ENCODE measurements around the gene BMI1.

Gene BMI1

DNA sequence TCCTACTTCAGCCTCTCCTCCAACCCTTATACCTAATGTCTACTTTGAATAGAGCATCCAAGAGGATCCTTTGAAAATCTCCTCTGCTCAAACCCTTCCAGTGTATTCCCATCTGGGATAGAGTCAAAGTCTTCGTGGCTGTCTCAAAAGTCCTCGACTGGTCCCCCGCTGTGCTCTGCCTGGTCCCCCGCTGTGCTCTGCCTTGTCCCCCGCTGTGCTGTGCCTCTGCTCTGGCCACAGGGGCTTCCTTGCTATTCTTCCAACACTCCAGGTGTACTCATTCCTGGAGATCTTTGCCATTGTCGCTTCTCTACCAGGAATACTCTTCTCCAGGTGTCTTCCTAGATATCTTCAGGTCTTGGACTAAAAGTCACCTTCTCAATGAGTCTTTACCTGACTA is 40.8 kb upstream of the BMI1 start:
- no peak overlapping the region for H3K27ac ChIP-seq (ENCODE audit: low read depth, low read length)
- H2AFZ ChIP-seq (ENCODE audit: low read depth, low read length, severe bottlenecking) = no peak overlapping the region
- no peaks in the 10 kb centered on the region for H4K20me1 ChIP-seq (ENCODE audit: low read depth, low read length)
- no peaks in the 10 kb centered on the region for H3F3A ChIP-seq (ENCODE audit: insufficient read depth)
- no peaks in the 10 kb centered on the region for H3K27me3 ChIP-seq (ENCODE audit: low read length)
- no peak overlapping the region for H3K4me2 ChIP-seq (ENCODE audit: low read depth, low read length, poor library complexity, severe bottlenecking)
- H3K9me2 ChIP-seq (replicated peaks; ENCODE audit: insufficient read depth, low read length) = no peaks in the 10 kb centered on the region
- no peak for TF ChIP-seq EZH2phosphoT487 (conservative IDR thresholded peaks at IDR 0.05; ENCODE audit: low read length)
- TF ChIP-seq, protein P1, sequence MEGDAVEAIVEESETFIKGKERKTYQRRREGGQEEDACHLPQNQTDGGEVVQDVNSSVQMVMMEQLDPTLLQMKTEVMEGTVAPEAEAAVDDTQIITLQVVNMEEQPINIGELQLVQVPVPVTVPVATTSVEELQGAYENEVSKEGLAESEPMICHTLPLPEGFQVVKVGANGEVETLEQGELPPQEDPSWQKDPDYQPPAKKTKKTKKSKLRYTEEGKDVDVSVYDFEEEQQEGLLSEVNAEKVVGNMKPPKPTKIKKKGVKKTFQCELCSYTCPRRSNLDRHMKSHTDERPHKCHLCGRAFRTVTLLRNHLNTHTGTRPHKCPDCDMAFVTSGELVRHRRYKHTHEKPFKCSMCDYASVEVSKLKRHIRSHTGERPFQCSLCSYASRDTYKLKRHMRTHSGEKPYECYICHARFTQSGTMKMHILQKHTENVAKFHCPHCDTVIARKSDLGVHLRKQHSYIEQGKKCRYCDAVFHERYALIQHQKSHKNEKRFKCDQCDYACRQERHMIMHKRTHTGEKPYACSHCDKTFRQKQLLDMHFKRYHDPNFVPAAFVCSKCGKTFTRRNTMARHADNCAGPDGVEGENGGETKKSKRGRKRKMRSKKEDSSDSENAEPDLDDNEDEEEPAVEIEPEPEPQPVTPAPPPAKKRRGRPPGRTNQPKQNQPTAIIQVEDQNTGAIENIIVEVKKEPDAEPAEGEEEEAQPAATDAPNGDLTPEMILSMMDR (IDR thresholded peaks at IDR 0.05; ENCODE audit: insufficient read depth, low read length, poor library complexity, severe bottlenecking) = no peak
- no peaks in the 10 kb centered on the region for H3K36me3 ChIP-seq (ENCODE audit: low read length)
- no peak overlapping the region for H3K9ac ChIP-seq (ENCODE audit: low read length)
- H3K4me3 ChIP-seq (ENCODE audit: insufficient read depth, low read length, poor library complexity, severe bottlenecking) = no peak overlapping the region
- H3K9me3 ChIP-seq (ENCODE audit: insufficient read depth, low read length) = no peaks in the 10 kb centered on the region
- no peaks in the 10 kb centered on the region for H3K79me2 ChIP-seq (ENCODE audit: insufficient read depth, low read length)

DNA sequence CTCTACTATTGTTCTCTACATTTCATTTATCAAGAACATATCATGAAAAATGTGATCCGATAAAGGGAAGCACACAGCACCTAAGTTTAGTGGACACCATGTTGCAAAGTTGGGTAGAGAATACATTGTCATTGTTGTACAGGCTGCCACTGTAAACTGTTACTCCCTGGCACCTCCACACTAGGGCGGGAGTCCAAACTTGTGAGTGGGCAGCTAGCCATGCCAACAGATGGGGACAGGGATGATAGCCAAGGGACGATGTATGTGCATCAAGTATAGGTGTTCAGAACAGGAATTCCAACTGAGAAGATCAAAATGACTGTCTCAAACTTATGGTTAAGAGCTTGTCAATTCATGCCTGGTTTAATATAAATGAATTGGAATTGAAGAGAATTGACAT is 35.8 kb upstream of the BMI1 start:
- Histone ChIP-seq H3K9me3 (ENCODE audit: insufficient read depth, low read length) (no peaks in the 10 kb centered on the region), H3K79me2 (ENCODE audit: insufficient read depth, low read length) (no peaks in the 10 kb centered on the region), H3K9ac (ENCODE audit: low read length) (no peak overlapping the region), H2AFZ (ENCODE audit: low read depth, low read length, severe bottlenecking) (no peak overlapping the region), H3K27ac (ENCODE audit: low read depth, low read length) (no peak overlapping the region), H3K4me2 (ENCODE audit: low read depth, low read length, poor library complexity, severe bottlenecking) (no peak overlapping the region), H3F3A (ENCODE audit: insufficient read depth) (no peaks in the 10 kb centered on the region), H3K36me3 (ENCODE audit: low read length) (no peaks in the 10 kb centered on the region), H3K4me3 (ENCODE audit: insufficient read depth, low read length, poor library complexity, severe bottlenecking) (no peak overlapping the region), H4K20me1 (ENCODE audit: low read depth, low read length) (no peaks in the 10 kb centered on the region), H3K27me3 (ENCODE audit: low read length) (no peaks in the 10 kb centered on the region), H3K9me2 (replicated peaks; ENCODE audit: insufficient read depth, low read length) (no peaks in the 10 kb centered on the region)
- TF ChIP-seq EZH2phosphoT487 (conservative IDR thresholded peaks at IDR 0.05; ENCODE audit: low read length) = no peak
- TF ChIP-seq, protein P1 (IDR thresholded peaks at IDR 0.05; ENCODE audit: insufficient read depth, low read length, poor library complexity, severe bottlenecking) = no peak

DNA sequence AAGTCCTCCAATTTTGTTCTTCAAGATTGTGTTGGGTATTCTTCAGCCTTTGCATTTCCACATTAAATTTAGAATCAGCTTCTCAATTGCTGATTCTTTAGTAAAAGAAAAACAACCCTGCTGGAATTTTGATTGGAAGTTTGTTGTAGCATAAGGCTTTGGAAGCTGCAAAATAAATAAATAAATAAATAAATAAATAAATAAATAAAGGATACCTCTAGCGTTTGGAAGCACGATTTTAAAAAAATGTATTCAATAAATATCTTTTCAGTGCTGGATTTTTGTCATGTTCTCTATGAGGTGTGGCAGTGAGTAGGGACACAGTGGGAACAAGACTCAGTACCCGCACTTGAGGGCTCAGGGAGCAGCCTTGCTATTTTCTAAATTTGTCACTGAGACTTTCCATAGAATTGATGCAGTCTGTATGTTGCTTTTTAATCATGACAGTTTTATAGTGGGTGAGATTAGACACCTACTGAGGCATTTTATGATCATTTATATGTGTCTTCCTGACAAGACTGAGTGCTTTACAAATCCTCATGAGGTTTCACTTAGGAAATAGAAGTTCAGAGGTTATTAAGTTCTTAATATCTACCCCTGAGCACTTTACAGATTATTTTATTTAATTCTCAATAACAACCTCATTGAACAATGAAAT is 27.0 kb upstream of the BMI1 start:
- Histone ChIP-seq H3K4me2 (ENCODE audit: low read depth, low read length, poor library complexity, severe bottlenecking) (no peak overlapping the region), H3K9ac (ENCODE audit: low read length) (no peak overlapping the region), H3K9me2 (replicated peaks; ENCODE audit: insufficient read depth, low read length) (no peaks in the 10 kb centered on the region), H3K9me3 (ENCODE audit: insufficient read depth, low read length) (no peaks in the 10 kb centered on the region), H4K20me1 (ENCODE audit: low read depth, low read length) (no peaks in the 10 kb centered on the region), H3K27me3 (ENCODE audit: low read length) (no peaks in the 10 kb centered on the region), H3F3A (ENCODE audit: insufficient read depth) (no peaks in the 10 kb centered on the region), H2AFZ (ENCODE audit: low read depth, low read length, severe bottlenecking) (no peak overlapping the region), H3K27ac (ENCODE audit: low read depth, low read length) (no peak overlapping the region), H3K4me3 (ENCODE audit: insufficient read depth, low read length, poor library complexity, severe bottlenecking) (no peak overlapping the region), H3K36me3 (ENCODE audit: low read length) (no peaks in the 10 kb centered on the region), H3K79me2 (ENCODE audit: insufficient read depth, low read length) (no peaks in the 10 kb centered on the region)
- no peak for TF ChIP-seq EZH2phosphoT487 (conservative IDR thresholded peaks at IDR 0.05; ENCODE audit: low read length)
- TF ChIP-seq, protein P1 (IDR thresholded peaks at IDR 0.05; ENCODE audit: insufficient read depth, low read length, poor library complexity, severe bottlenecking) = no peak
